DMS79 (cell line): ENCODE measurements around the gene CPM.
"Not testable (repeated sequence)": the region's sequence is repeated elsewhere in the genome, so short reads cannot be mapped to it uniquely, and the experiment has no call there.

ENCODE experiments used
- DNase-seq: peaks from one replicate; lab custom pipeline; 2025; lab: John Stamatoyannopoulos, UW

CPM gene

GRCh38 chr12:68851592-68852306 is 81.2 kb downstream of the CPM start:
- DNase-seq: no peak

- no peak for DNase-seq
Observed at GRCh38 chr12:68850390-68850789, 82.6 kb downstream of the CPM start.

- no peak for DNase-seq
Observed at GRCh38 chr12:68846811-68847210, 86.2 kb downstream of the CPM start.

GRCh38 chr12:68844788-68845695 is 87.9 kb downstream of the CPM start:
- DNase-seq: peak; percentile 11

DNA sequence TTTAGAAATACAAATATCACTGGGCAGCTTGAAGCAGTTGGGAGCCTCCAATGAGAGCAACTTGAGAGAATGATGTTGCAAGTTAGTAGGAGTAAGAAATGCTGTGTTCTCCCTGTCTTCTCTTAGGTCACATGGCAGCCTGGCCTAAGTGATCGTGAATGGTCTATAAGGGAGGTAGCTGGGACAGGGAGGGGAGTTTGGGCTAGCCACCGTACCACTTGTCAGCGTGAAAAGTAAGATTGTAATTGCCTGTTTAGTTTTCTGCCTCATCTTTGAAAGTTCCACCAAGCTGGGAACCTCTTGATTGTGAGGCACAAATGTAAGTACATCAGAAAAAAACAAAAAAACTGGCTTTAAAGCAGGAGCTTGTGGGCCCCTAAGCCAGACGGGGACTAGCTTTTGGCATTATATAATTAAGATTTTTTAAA is 88.6 kb downstream of the CPM start:
- DNase-seq: no peak

- no peak for DNase-seq
Observed at GRCh38 chr12:68842784-68843567, 90.0 kb downstream of the CPM start.

- DNase-seq: no peak
Observed at GRCh38 chr12:68842123-68842522, 90.8 kb downstream of the CPM start.

DNA sequence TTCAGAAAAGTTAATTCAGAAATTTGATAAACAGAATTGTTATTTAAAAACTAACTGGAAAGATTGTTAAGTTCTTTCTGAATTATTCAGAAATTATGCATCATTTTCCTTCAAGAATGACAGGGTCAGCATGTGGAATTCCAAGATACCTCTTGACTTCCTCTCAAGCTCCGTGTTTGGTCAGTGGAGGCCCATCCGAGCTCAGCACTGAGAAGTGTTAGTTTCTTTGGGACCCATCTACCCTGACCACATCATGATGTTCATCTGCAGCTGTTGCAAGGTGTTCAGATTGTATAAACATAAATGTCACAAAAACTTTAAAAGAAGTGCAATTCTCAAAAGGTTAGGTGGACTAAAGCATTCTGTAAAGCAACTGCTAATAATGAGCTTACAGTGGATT is 91.3 kb downstream of the CPM start:
- DNase-seq: no peak

GRCh38 chr12:68841175-68841574 is 91.8 kb downstream of the CPM start:
- DNase-seq: not testable (repeated sequence)

GRCh38 chr12:68839183-68840147 is 93.5 kb downstream of the CPM start:
- no peak for DNase-seq

- no peak for DNase-seq
Observed at GRCh38 chr12:68838046-68838886, 94.7 kb downstream of the CPM start.

DNA sequence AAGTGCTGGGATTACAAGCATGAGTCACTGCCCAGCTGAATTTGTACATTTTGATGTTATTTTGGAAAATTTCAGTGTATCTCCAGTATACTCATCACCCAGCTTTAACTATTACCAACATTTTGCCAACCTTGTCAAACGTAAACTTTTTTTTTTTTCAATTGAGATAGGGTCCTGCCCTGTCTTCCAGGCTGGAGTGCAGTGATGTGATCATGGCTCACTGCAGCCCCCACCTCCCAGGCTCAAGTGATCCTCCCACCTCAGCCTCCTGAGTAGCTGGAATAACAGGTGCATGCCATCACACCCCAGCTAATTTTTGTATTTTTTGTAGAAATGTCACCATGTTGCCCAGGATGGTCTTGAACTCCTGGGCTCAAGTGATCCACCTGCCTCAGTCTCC is 95.8 kb downstream of the CPM start:
- no peak for DNase-seq

- DNase-seq: no peak
Observed at GRCh38 chr12:68835333-68835908, 97.5 kb downstream of the CPM start.

- DNase-seq: no peak
Observed at GRCh38 chr12:68833508-68833907, 99.5 kb downstream of the CPM start.

- no peak for DNase-seq
Observed at GRCh38 chr12:68832504-68832867, 100.5 kb downstream of the CPM start.

DNA sequence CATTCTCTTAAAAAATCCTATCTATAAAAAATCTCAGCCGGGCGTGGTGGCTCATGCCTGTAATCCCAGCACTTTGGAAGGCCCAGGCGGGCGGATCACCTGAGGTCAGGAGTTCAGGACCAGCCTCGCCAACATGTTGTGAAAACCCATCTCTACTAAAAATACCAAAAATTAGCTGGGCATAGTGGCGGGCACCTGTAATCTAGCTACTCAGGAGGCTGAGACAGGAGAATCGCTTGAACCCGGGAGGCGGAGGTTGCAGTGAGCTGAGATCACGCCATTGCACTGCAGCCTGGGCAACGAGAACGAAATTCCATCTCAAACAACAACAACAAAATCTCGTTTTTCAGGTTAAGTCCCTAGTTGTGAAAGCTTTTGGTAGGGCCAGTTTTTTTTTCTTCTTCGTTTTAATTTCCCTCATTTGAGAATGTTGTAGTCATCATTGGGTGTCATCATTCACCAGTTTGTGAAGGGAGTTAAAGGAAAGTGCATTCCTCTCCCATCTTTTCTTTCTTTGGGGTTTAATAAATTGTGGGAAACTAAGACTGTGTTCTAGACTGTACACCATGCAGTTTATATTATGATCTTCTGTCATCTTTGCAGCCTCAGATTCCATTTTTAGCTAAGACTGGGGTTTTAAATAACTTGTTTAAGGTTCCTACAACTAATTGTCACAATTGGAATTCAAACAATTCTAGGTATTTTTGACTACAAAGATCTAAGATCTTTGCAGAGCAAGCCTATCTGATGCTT is 101.0 kb downstream of the CPM start:
- DNase-seq: no peak

DNA sequence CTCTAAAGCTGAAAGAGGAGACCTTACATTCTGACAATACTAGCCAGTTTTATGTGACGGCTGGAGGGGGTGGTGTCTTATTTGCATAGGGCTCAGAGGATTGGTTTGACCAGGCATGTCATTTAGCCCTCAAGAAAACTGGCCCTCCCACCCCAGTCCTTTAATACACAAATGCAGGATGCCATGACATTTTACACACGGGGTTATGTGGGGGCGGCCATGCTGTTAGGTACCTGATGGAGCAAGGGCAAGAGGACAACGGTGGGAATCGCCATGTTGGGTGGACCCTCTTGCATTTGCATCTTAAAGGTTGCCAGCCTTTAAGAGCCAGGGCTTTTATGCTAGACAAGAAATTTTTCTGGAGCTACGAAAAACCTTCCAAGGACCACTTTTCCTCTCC is 101.7 kb downstream of the CPM start:
- no peak for DNase-seq

DNA sequence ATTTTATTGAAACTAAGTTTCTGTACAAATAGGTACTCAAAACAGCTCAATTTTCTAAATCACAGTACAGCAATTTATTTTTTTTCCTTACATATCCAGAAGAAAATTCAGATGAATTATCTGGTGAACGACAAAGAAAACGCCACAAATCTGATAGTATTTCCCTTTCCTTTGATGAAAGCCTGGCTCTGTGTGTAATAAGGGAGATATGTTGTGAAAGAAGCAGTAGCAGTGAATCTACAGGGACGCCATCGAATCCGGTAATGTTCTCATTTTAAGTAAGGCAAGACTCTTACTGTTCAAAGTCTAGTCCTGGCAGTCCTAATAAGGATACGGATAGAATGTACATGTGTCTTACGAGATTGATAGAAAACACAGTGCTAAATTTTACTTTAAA is 104.3 kb downstream of the CPM start:
- DNase-seq: no peak
